Measurements from ENCODE around the gene DSCAML1. TPM values are rescaled to one million over a fixed set of nuclear protein-coding genes. Genes with fewer than 3 reads are reported as not detected.

DSCAML1 gene
- total RNA-seq, 1 experiment from 2014 or later = 0.15 TPM

GRCh38 chr11:117829369-117829725, 32.3 kb upstream of the DSCAML1 start:
- H4K8ac ChIP-seq (replicated peaks; ENCODE audit: insufficient read length, low read depth, low read length) = no peak overlapping the region
- no peak overlapping the region for H3K14ac ChIP-seq (ENCODE audit: insufficient read depth, low read length)
- no peak overlapping the region for H2AFZ ChIP-seq (ENCODE audit: low read length)
- no peaks in the 10 kb centered on the region for H3K27me3 ChIP-seq (ENCODE audit: insufficient read depth, low read length)
- Mint-ChIP-seq H3K36me3 (ENCODE audit: insufficient read depth in 1 of 3, low read depth in 3 of 3) (no peaks in the 10 kb centered on the region), H3K4me1 (peaks cover 18 to 34% of the 10 kb centered on the region in 2 experiments), H3K4me3 (no peak overlapping the region), H3K9me3 (no peaks in the 10 kb centered on the region), H3K27me3 (ENCODE audit: low read depth) (peaks cover 9% of the 10 kb centered on the region), H3K27ac (no peak overlapping the region)
- H3K9me3 ChIP-seq (ENCODE audit: control insufficient read depth, low read depth, low read length) = no peaks in the 10 kb centered on the region
- no peak overlapping the region for H3K56ac ChIP-seq (ENCODE audit: insufficient read length, low read depth, low read length)
- no peak overlapping the region for H4K91ac ChIP-seq (ENCODE audit: insufficient read length, low read depth, low read length)
- WGBS (ENCODE audit: extremely low coverage, insufficient read length, low lambda C conversion rate) = no CpG with 5 or more reads among the region's 7 CpGs
- no peak overlapping the region for H4K5ac ChIP-seq (ENCODE audit: insufficient read length, low read depth, low read length)
- no peak overlapping the region for H3K27ac ChIP-seq (ENCODE audit: insufficient read length, low read depth, low read length)
- no peaks in the 10 kb centered on the region for H3K23me2 ChIP-seq (ENCODE audit: insufficient read length, low read depth, low read length, poor library complexity, severe bottlenecking)
- no peaks in the 10 kb centered on the region; the same call in 1 of the 2 replicates for H3K4me1 ChIP-seq (ENCODE audit: insufficient read depth, low read length)
- no peak overlapping the region for H2BK15ac ChIP-seq (ENCODE audit: low read depth, low read length)
- no peak overlapping the region for H2AK5ac ChIP-seq (ENCODE audit: insufficient read length, low read length)
- H2BK20ac ChIP-seq (ENCODE audit: low read depth, low read length, poor library complexity, severe bottlenecking) = no peak overlapping the region
- no peak overlapping the region for H2BK120ac ChIP-seq (ENCODE audit: low read depth, low read length, poor library complexity, severe bottlenecking)
- TF ChIP-seq CTCF (conservative IDR thresholded peaks at IDR 0.05) = no peak
- H4K20me1 ChIP-seq (ENCODE audit: control insufficient read depth, insufficient read depth, insufficient read length) = no peaks in the 10 kb centered on the region
- H3K4me2 ChIP-seq (ENCODE audit: insufficient read depth, insufficient read length, low read length) = no peak overlapping the region
- H3T11ph ChIP-seq (ENCODE audit: low read length) = no peak overlapping the region
- no peaks in the 10 kb centered on the region for H3K79me2 ChIP-seq (ENCODE audit: insufficient read depth, low read length)
- DNase-seq = peak; percentile 17
- no peak overlapping the region for H3K4ac ChIP-seq (ENCODE audit: low read depth, low read length)
- no peak overlapping the region for H3K23ac ChIP-seq (ENCODE audit: insufficient read length, low read depth, low read length)
- H2BK12ac ChIP-seq (ENCODE audit: insufficient read length, low read depth, low read length) = no peak overlapping the region
- H3K79me1 ChIP-seq (ENCODE audit: insufficient read depth, low read depth, low read length, poor library complexity, severe bottlenecking) = no peaks in the 10 kb centered on the region
- H2BK5ac ChIP-seq (ENCODE audit: insufficient read length, low read length) = no peak overlapping the region
- H3K18ac ChIP-seq (ENCODE audit: insufficient read length, low read depth, low read length) = no peak overlapping the region
- H3K9ac ChIP-seq (ENCODE audit: extremely low read depth, insufficient read length, low read length) = no peak overlapping the region

All from H9 (cell line).